HCT116 (cell line): ENCODE data around the gene TMOD3. TPM values are rescaled to one million over a fixed set of nuclear protein-coding genes. Genes with fewer than 3 reads are reported as not detected.

Experiments used
- ATAC-seq: fragments of 200-7000 bp; cut with Tn5 transposase; 2 replicates; pipeline ENCODE4 v1.9.1; 2020; ENCODE audit warnings: mild to moderate bottlenecking, moderate library complexity
- BruUV-seq: library from RNA; stranded (reverse); fragments of 400-500 nt; replicated peaks from 2 replicates; lab custom pipeline; 2021; lab: Mats Ljungman, UMichigan
- CTCF ChIA-PET: fragments of 300-600 bp; sonication (Branson Sonifier 250); formaldehyde crosslinking; loops from one replicate; lab custom pipeline; 2021; ENCODE audit warnings: antibody characterized with exemption; lab: Charles Lee
- POLR2A ChIA-PET: fragments of 300-600, 350-600 bp; sonication (Branson Sonifier 250); formaldehyde crosslinking; loops from one replicate; lab custom pipeline; 2021; ENCODE audit warnings: antibody characterized with exemption; lab: Charles Lee
- RAD21 ChIA-PET, 2 experiments: fragments of 300-600 bp; sonication (Branson Sonifier 250); formaldehyde crosslinking; loops; one replicate each; lab custom pipeline; 2023; ENCODE audit warnings: low total read pairs in 2 of 2; ENCODE audit not compliant: uncharacterized antibody in 2 of 2, unreplicated experiment in 2 of 2, low non-redundant PET in 1 of 2; lab: Charles Lee
- DNase-seq: peaks from one replicate; pipeline ENCODE4 v3.0.0-alpha.2; 2010; ENCODE audit warnings: low read depth, low spot score
- H2AFZ ChIP-seq: fragments of 200-600 bp; shearing (Covaris generic), sonication (generic); 2 replicates; pipeline ENCODE4 v1.6.1; 2017; ENCODE audit warnings: low read depth, mixed run types, mixed read lengths, antibody characterized with exemption, low read length; ENCODE audit not compliant: poor library complexity, severe bottlenecking
- H3K27ac ChIP-seq: 2 replicates; pipeline ENCODE4 v1.5.1; 2012; ENCODE audit warnings: low read depth, low read length
- H3K27me3 ChIP-seq: fragments of 200-600 bp; sonication (generic); 2 replicates; pipeline ENCODE4 v1.6.1; 2016; ENCODE audit warnings: mixed run types, low read length, mixed read lengths; ENCODE audit not compliant: insufficient read depth
- H3K36me3 ChIP-seq, 2 experiments: fragments of 200-500 bp in 1 of 2; fragments of 200-600 bp in 1 of 2; sonication (Bioruptor generic) in 1 of 2; sonication (generic) in 1 of 2; 2 replicates each; pipeline versions ENCODE4 v1.5.1 to v1.6.1; 2014 to 2016; ENCODE audit warnings: low read length in 2 of 2, inconsistent platforms in 1 of 2, mixed read lengths in 1 of 2, mixed run types in 1 of 2; ENCODE audit not compliant: insufficient read depth in 2 of 2, control insufficient read depth in 1 of 2
- H3K4me1 ChIP-seq, 2 experiments: fragments of 200-600 bp in 1 of 2; sonication (generic) in 1 of 2; 2 replicates each; pipeline versions ENCODE4 v1.5.1 to v1.6.1; 2012 to 2017; ENCODE audit warnings: low read length in 2 of 2, inconsistent platforms in 1 of 2, mild to moderate bottlenecking in 1 of 2, mixed read lengths in 1 of 2, mixed run types in 1 of 2, moderate library complexity in 1 of 2; ENCODE audit not compliant: insufficient read depth in 2 of 2, control insufficient read depth in 1 of 2
- H3K4me2 ChIP-seq: fragments of 200-600 bp; sonication (generic); 2 replicates; pipeline ENCODE4 v1.6.1; 2017; ENCODE audit warnings: mixed run types, low read length, mixed read lengths
- H3K4me3 ChIP-seq, 2 experiments: fragments of 200-600 bp in 1 of 2; sonication (generic) in 1 of 2; replicated peaks in 1 of 2; 2 replicates each; pipeline ENCODE4 v1.5.1; 2011 to 2016; ENCODE audit warnings: low read length in 2 of 2, control low read depth in 1 of 2, low read depth in 1 of 2, mild to moderate bottlenecking in 1 of 2, mixed read lengths in 1 of 2, mixed run types in 1 of 2
- H3K79me2 ChIP-seq: fragments of 200-600 bp; sonication (generic); 2 replicates; pipeline ENCODE4 v1.6.1; 2017; ENCODE audit warnings: mild to moderate bottlenecking, mixed run types, low read length, moderate library complexity, mixed read lengths; ENCODE audit not compliant: insufficient read depth
- H3K9ac ChIP-seq: fragments of 200-600 bp; sonication (generic); 2 replicates; pipeline ENCODE4 v1.6.1; 2016; ENCODE audit warnings: low read length, mixed read lengths
- H3K9me2 ChIP-seq: fragments of 200-600 bp; sonication (generic), shearing (Covaris generic); 2 replicates; pipeline ENCODE4 v1.6.1; 2017; ENCODE audit warnings: mixed run types, mild to moderate bottlenecking, moderate library complexity; ENCODE audit not compliant: insufficient read depth
- H3K9me3 ChIP-seq, 2 experiments: fragments of 200-500 bp in 1 of 2; fragments of 200-600 bp in 1 of 2; sonication (Bioruptor generic) in 1 of 2; sonication (generic) in 1 of 2; 2 replicates each; pipeline ENCODE4 v1.6.1; 2014 to 2017; ENCODE audit warnings: low read length in 2 of 2, mixed read lengths in 2 of 2, inconsistent platforms in 1 of 2, low read depth in 1 of 2, mild to moderate bottlenecking in 1 of 2, mixed run types in 1 of 2, moderate library complexity in 1 of 2; ENCODE audit not compliant: control insufficient read depth in 1 of 2, insufficient read depth in 1 of 2
- H4K20me1 ChIP-seq: fragments of 200-600 bp; sonication (generic), shearing (Covaris generic); 2 replicates; pipeline ENCODE4 v1.6.1; 2017; ENCODE audit warnings: mixed run types, mild to moderate bottlenecking, moderate library complexity; ENCODE audit not compliant: insufficient read depth
- ATF3 ChIP-seq: IDR thresholded peaks from 2 replicates; pipeline ENCODE4 v1.6.1; 2012
- CTCF ChIP-seq, 3 experiments: fragments of 200-600 bp in 1 of 3; sonication (generic) in 1 of 3; IDR thresholded peaks in 2 of 3; conservative IDR thresholded peaks in 1 of 3; 2 replicates each; pipeline ENCODE4 v1.5.1; 2012 to 2017; ENCODE audit warnings: low read depth in 2 of 3, low read length in 2 of 3, antibody characterized with exemption in 1 of 3, borderline replicate concordance in 1 of 3, control low read depth in 1 of 3, mild to moderate bottlenecking in 1 of 3, mixed read lengths in 1 of 3, mixed run types in 1 of 3, moderate library complexity in 1 of 3; ENCODE audit not compliant: insufficient read depth in 1 of 3
- EGR1 ChIP-seq: IDR thresholded peaks from 2 replicates; pipeline ENCODE4 v1.6.1; 2012; ENCODE audit warnings: low read depth
- EZH2 ChIP-seq: fragments of 200-600 bp; sonication (generic); IDR thresholded peaks from 2 replicates; pipeline ENCODE4 v1.6.1; 2017; ENCODE audit warnings: antibody characterized with exemption, mixed run types
- FOSL1 ChIP-seq: IDR thresholded peaks from 2 replicates; pipeline ENCODE4 v1.6.1; 2012; ENCODE audit warnings: low read depth
- JUND ChIP-seq: IDR thresholded peaks from 2 replicates; pipeline ENCODE4 v1.6.1; 2012
- POLR2AphosphoS5 ChIP-seq: IDR thresholded peaks from 2 replicates; pipeline ENCODE4 v1.6.1; 2011; ENCODE audit warnings: mild to moderate bottlenecking, low read depth, low read length, moderate library complexity
- RAD21 ChIP-seq: IDR thresholded peaks from 2 replicates; pipeline ENCODE4 v1.6.1; 2012; ENCODE audit warnings: low read depth, mild to moderate bottlenecking
- REST ChIP-seq: IDR thresholded peaks from 2 replicates; pipeline ENCODE4 v1.6.1; 2012; ENCODE audit warnings: low read depth
- SP1 ChIP-seq: IDR thresholded peaks from 2 replicates; pipeline ENCODE4 v1.6.1; 2012; ENCODE audit warnings: low read depth
- SRF ChIP-seq: IDR thresholded peaks from 2 replicates; pipeline ENCODE4 v1.6.1; 2012; ENCODE audit warnings: low read depth
- TCF7L2 ChIP-seq: IDR thresholded peaks from 2 replicates; pipeline ENCODE4 v1.7.0; 2011; ENCODE audit warnings: borderline replicate concordance, inconsistent platforms; ENCODE audit not compliant: insufficient read depth, insufficient read length; ENCODE audit errors: extremely low read depth
- YY1 ChIP-seq: IDR thresholded peaks from 2 replicates; pipeline ENCODE4 v1.6.1; 2011; ENCODE audit warnings: low read length, low read depth, moderate library complexity, mild to moderate bottlenecking; ENCODE audit not compliant: insufficient replicate concordance; ENCODE audit errors: extremely low read depth
- ZFX ChIP-seq: fragments of 450-650 bp; IDR thresholded peaks from 2 replicates; pipeline ENCODE4 v1.6.1; 2017
- ZNF274 ChIP-seq: fragments of 200-500 bp; sonication (Bioruptor generic); IDR thresholded peaks from 2 replicates; pipeline ENCODE4 v1.6.1; 2014; ENCODE audit warnings: mild to moderate bottlenecking, low read depth, low read length, inconsistent platforms
- intact Hi-C: fragments of 100-400 bp; cut with micrococcal nuclease; formaldehyde crosslinking; loops from 2 replicates; pipeline ENCODE4 v1.10.0; 2022
- total RNA-seq: library from RNA; stranded (reverse); gene quantifications from one replicate; pipeline ENCODE4 v1.2.1, GENCODE V29; 2021; ENCODE audit not compliant: unreplicated experiment

Gene TMOD3
- total RNA-seq, 1 experiment from 2014 or later, result 78.8 TPM

GRCh38 chr15:51861557-51862359 is 32.3 kb downstream of the TMOD3 start:
- ATAC-seq (no peak), DNase-seq (no peak)
- Histone ChIP-seq H3K9ac (no peak overlapping the region), H4K20me1 (no peaks in the 10 kb centered on the region), H3K9me2 (no peaks in the 10 kb centered on the region), H3K27ac (peak overlapping the region; percentile 26; the same call in 1 of the 2 replicates), H3K36me3 (peaks cover 0 to 12% of the 10 kb centered on the region in 2 experiments; a peak in 1 of 4 replicates), H3K79me2 (peaks cover 85% of the 10 kb centered on the region), H3K4me3 (no peak overlapping the region), H3K4me1 (peaks cover 58 to 67% of the 10 kb centered on the region in 2 experiments), H3K9me3 (no peaks in the 10 kb centered on the region), H3K4me2 (peak overlapping the region; percentile 36), H2AFZ (no peak overlapping the region), H3K27me3 (no peaks in the 10 kb centered on the region)
- no TSS peak for BruUV-seq
- CTCF ChIA-PET, result interaction anchor here (1.4 kb wide), 1 partner anchor 212 kb away, joined by 4 read pairs; no protein-coding TSS in a partner anchor
- POLR2A ChIA-PET, result no interaction called here
- TF ChIP-seq REST, result no peak
- no peak for TF ChIP-seq SRF
- no peak for TF ChIP-seq FOSL1
- no peak for TF ChIP-seq ZNF274
- no peak for TF ChIP-seq RAD21
- no peak for TF ChIP-seq CTCF (IDR thresholded peaks at IDR 0.05 in 2 of 3, conservative IDR thresholded peaks at IDR 0.05 in 1 of 3; ENCODE audit: borderline replicate concordance in 1 of 3, insufficient read depth in 1 of 3, low read depth in 2 of 3, low read length in 2 of 3)
- TF ChIP-seq ZFX, result no peak
- no peak for TF ChIP-seq POLR2AphosphoS5
- TF ChIP-seq EGR1, result no peak
- TF ChIP-seq JUND, result no peak; the same call in 1 of the 2 replicates
- no peak for TF ChIP-seq TCF7L2
- no peak for TF ChIP-seq EZH2
- TF ChIP-seq YY1, result no peak
- TF ChIP-seq SP1, result no peak
- no peak for TF ChIP-seq ATF3
- intact Hi-C loops, result no loop called here
- RAD21 ChIA-PET, result no interaction called here
